WTC11 (cell line): ENCODE results near the gene CCK.

ENCODE experiments used
- ATF1 ChIP-seq: sonication (generic); formaldehyde crosslinking; IDR thresholded peaks from 2 replicates; pipeline ENCODE4 v1.8.1; 2023; ENCODE audit warnings: mild to moderate bottlenecking, moderate library complexity, missing genetic modification reagents
- ETV6 ChIP-seq: sonication (generic); formaldehyde crosslinking; IDR thresholded peaks from 2 replicates; pipeline ENCODE4 v1.8.1; 2022; ENCODE audit warnings: mild to moderate bottlenecking, missing genetic modification reagents
- GABPB1 ChIP-seq: sonication (generic); formaldehyde crosslinking; IDR thresholded peaks from 2 replicates; pipeline ENCODE4 v1.8.1; 2023; ENCODE audit warnings: mild to moderate bottlenecking, missing genetic modification reagents
- IRF2 ChIP-seq: sonication (generic); formaldehyde crosslinking; IDR thresholded peaks from 2 replicates; pipeline ENCODE4 v1.8.0; 2022; ENCODE audit warnings: low read depth, missing genetic modification reagents, borderline replicate concordance
- NFYB ChIP-seq: sonication (generic); formaldehyde crosslinking; conservative IDR thresholded peaks from 2 replicates; pipeline ENCODE4 v1.8.0; 2022; ENCODE audit warnings: low read depth, missing genetic modification reagents
- TCF7 ChIP-seq: sonication (generic); formaldehyde crosslinking; IDR thresholded peaks from 2 replicates; pipeline ENCODE4 v1.8.0; 2022; ENCODE audit warnings: mild to moderate bottlenecking, low read depth, missing genetic modification reagents, moderate library complexity
- ZNF396 ChIP-seq: fragments of 250-450 bp; sonication (Bioruptor Pico); IDR thresholded peaks from 2 replicates; pipeline ENCODE4 v1.8.0; 2021; ENCODE audit warnings: mild to moderate bottlenecking, moderate library complexity, borderline replicate concordance
- TF ChIP-seq, protein P1 (sequence below): fragments of 200-600 bp; IDR thresholded peaks from 2 replicates; pipeline ENCODE4 v1.8.0; 2022; ENCODE audit warnings: antibody characterized with exemption
- TF ChIP-seq, protein P2 (sequence below): sonication (generic); formaldehyde crosslinking; IDR thresholded peaks from 2 replicates; pipeline ENCODE4 v1.8.1; 2023; ENCODE audit warnings: mild to moderate bottlenecking, missing genetic modification reagents
- TF ChIP-seq, protein P3 (sequence below): sonication (generic); formaldehyde crosslinking; IDR thresholded peaks from 2 replicates; pipeline ENCODE4 v1.8.0; 2022; ENCODE audit warnings: mild to moderate bottlenecking, missing genetic modification reagents

DNA sequence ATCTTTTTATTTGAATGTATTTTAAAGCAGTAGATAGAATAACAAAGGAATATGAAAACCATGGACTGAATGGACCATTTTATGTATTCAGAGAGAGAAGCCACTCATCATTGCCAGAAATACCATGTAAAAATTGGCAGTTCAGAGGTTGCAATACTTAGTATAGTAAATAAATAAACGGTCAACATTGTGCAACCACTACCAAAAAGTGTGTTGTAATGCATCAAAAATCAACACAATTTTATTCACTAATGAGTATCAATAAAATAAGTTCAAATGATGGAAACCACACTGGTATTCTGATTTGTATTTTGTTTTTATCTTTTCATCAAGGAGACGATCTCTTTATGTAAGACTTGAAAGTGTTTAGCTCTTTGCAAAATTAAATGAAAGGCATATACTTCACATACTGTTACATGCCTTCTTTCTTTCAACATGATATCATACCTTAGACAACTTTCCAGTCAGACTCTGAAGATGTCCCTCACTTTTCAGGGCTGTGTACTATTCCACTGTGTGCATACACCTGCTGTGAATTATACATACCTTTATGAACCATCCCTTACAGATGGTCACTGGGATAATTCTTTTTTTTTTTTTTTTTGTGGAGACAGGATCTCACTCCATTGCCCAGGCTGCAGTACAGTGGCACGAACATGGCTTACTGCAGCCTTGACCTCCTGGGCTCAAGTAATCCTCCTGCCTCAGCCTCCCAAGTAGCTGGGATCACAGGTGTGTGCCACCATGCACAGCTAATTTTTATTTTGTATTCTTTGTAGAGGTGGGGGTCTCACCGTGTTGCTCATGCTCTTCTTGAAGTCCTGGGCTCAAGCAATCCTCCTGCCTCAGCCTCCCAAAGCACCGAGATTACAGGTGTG is 40.3 kb downstream of the CCK start:
- no peak for TF ChIP-seq ZNF396 (CRISPR knock-in tag)
- TF ChIP-seq, protein P1, sequence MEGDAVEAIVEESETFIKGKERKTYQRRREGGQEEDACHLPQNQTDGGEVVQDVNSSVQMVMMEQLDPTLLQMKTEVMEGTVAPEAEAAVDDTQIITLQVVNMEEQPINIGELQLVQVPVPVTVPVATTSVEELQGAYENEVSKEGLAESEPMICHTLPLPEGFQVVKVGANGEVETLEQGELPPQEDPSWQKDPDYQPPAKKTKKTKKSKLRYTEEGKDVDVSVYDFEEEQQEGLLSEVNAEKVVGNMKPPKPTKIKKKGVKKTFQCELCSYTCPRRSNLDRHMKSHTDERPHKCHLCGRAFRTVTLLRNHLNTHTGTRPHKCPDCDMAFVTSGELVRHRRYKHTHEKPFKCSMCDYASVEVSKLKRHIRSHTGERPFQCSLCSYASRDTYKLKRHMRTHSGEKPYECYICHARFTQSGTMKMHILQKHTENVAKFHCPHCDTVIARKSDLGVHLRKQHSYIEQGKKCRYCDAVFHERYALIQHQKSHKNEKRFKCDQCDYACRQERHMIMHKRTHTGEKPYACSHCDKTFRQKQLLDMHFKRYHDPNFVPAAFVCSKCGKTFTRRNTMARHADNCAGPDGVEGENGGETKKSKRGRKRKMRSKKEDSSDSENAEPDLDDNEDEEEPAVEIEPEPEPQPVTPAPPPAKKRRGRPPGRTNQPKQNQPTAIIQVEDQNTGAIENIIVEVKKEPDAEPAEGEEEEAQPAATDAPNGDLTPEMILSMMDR: no peak
- TF ChIP-seq, protein P2, sequence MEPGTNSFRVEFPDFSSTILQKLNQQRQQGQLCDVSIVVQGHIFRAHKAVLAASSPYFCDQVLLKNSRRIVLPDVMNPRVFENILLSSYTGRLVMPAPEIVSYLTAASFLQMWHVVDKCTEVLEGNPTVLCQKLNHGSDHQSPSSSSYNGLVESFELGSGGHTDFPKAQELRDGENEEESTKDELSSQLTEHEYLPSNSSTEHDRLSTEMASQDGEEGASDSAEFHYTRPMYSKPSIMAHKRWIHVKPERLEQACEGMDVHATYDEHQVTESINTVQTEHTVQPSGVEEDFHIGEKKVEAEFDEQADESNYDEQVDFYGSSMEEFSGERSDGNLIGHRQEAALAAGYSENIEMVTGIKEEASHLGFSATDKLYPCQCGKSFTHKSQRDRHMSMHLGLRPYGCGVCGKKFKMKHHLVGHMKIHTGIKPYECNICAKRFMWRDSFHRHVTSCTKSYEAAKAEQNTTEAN (CRISPR knock-in tag): no peak
- TF ChIP-seq ATF1 (CRISPR knock-in tag): no peak
- TF ChIP-seq, protein P3, sequence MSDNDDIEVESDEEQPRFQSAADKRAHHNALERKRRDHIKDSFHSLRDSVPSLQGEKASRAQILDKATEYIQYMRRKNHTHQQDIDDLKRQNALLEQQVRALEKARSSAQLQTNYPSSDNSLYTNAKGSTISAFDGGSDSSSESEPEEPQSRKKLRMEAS (CRISPR knock-in tag): no peak
- no peak for TF ChIP-seq IRF2 (CRISPR knock-in tag)
- TF ChIP-seq NFYB (CRISPR knock-in tag): no peak
- TF ChIP-seq TCF7 (CRISPR knock-in tag): no peak
- no peak for TF ChIP-seq GABPB1 (CRISPR knock-in tag)
- no peak for TF ChIP-seq ETV6 (CRISPR knock-in tag)
